K562 (cell line): ENCODE measurements around the gene VRK2. TPM values are rescaled to one million over a fixed set of nuclear protein-coding genes. Genes with fewer than 3 reads are reported as not detected.
A peak's percentile ranks its signal among the peaks of the same experiment; 100 is the strongest.

Source experiments
- ATAC-seq: fragments of 200-7000 bp; cut with Tn5 transposase; 3 replicates; pipeline ENCODE4 v1.9.1; 2020; ENCODE audit warnings: moderate library complexity
- BruUV-seq: library from RNA; stranded (reverse); fragments of 400-500 nt; replicated peaks from 2 replicates; lab custom pipeline; 2021; lab: Mats Ljungman, UMichigan
- CTCF ChIA-PET: fragments of 300-600 bp; formaldehyde crosslinking; extraction: SDS; loops from one replicate; lab custom pipeline; 2021; ENCODE audit warnings: low intra/inter-chr PET ratio; lab: Yijun Ruan, JAX
- POLR2A ChIA-PET: fragments of 300-600, 350-650 bp; sonication (Branson Sonifier 250); formaldehyde crosslinking; extraction: SDS; loops from one replicate; lab custom pipeline; 2021; ENCODE audit warnings: antibody characterized with exemption, inconsistent platforms; lab: Yijun Ruan, JAX
- DNase-seq, 4 experiments: peaks; one replicate each; pipeline versions ENCODE4 v3.0.0 to v3.0.0-alpha.2; 2011 to 2018; ENCODE audit warnings: low spot score in 3 of 4, mixed read lengths in 3 of 4; ENCODE audit errors: extremely low read depth in 1 of 4
- FAIRE-seq: peaks from 2 replicates; lab custom pipeline; 2011; peaks lifted over from hg19 to GRCh38; lab: Jason Lieb, UNC
- H2AFZ ChIP-seq: 2 replicates; pipeline ENCODE4 v1.6.0; 2011; ENCODE audit warnings: low read depth, low read length, control low read depth, inconsistent platforms
- H3K27ac ChIP-seq: fragments of 200-600 bp; 3 replicates; pipeline ENCODE4 v1.8.0; 2011; ENCODE audit warnings: low read depth, mild to moderate bottlenecking, control low read depth, inconsistent platforms, low read length, moderate library complexity, mixed read lengths; ENCODE audit errors: extremely low read depth
- H3K27me3 ChIP-seq, 2 experiments: fragments of 300-600 bp in 1 of 2; 2 replicates in 1 of 2; 3 replicates in 1 of 2; pipeline versions ENCODE4 v1.6.0 to v1.8.0; 2011; ENCODE audit warnings: inconsistent platforms in 2 of 2, low read length in 2 of 2, mild to moderate bottlenecking in 1 of 2, mixed read lengths in 1 of 2, moderate library complexity in 1 of 2; ENCODE audit not compliant: control insufficient read depth in 2 of 2, insufficient read depth in 2 of 2
- H3K36me3 ChIP-seq: fragments of 300-600 bp; 3 replicates; pipeline ENCODE4 v1.8.0; 2011; ENCODE audit warnings: mild to moderate bottlenecking, low read length, inconsistent platforms; ENCODE audit not compliant: control insufficient read depth, insufficient read depth
- H3K4me1 ChIP-seq, 2 experiments: fragments of 200-600 bp in 1 of 2; replicated peaks in 1 of 2; 2 replicates in 1 of 2; 3 replicates in 1 of 2; pipeline versions ENCODE4 v1.5.1 to v1.8.0; 2011; ENCODE audit warnings: inconsistent platforms in 2 of 2, low read length in 2 of 2, mild to moderate bottlenecking in 1 of 2, mixed read lengths in 1 of 2, moderate library complexity in 1 of 2; ENCODE audit not compliant: control insufficient read depth in 2 of 2, insufficient read depth in 2 of 2
- H3K4me2 ChIP-seq: 2 replicates; pipeline ENCODE4 v1.6.1; 2011; ENCODE audit warnings: low read length, control low read depth, inconsistent platforms, mixed read lengths; ENCODE audit not compliant: insufficient read depth
- H3K4me3 ChIP-seq: fragments of 200-600 bp; sonication (generic), shearing (Covaris generic); 2 replicates; pipeline ENCODE4 v1.5.1; 2016; ENCODE audit warnings: control low read depth, inconsistent platforms
- H3K79me2 ChIP-seq: fragments of 200-600 bp; 3 replicates; pipeline ENCODE4 v1.8.0; 2011; ENCODE audit warnings: low read length, inconsistent platforms; ENCODE audit not compliant: control insufficient read depth, insufficient read depth
- H3K9ac ChIP-seq, 2 experiments: 2 replicates each; pipeline versions ENCODE4 v1.6.0 to v1.6.1; 2011; ENCODE audit warnings: low read depth in 2 of 2, low read length in 2 of 2, control low read depth in 1 of 2, inconsistent platforms in 1 of 2, mild to moderate bottlenecking in 1 of 2, mixed read lengths in 1 of 2; ENCODE audit not compliant: insufficient read depth in 1 of 2
- H3K9me1 ChIP-seq: one replicate; pipeline ENCODE4 v1.6.0; 2011; ENCODE audit warnings: inconsistent platforms, mild to moderate bottlenecking, low read length, moderate library complexity; ENCODE audit not compliant: control insufficient read depth, insufficient read depth
- H3K9me3 ChIP-seq: replicated peaks from 2 replicates; pipeline ENCODE4 v1.5.1; 2011; ENCODE audit warnings: low read depth, low read length, inconsistent platforms; ENCODE audit not compliant: control insufficient read depth, insufficient read depth
- H4K20me1 ChIP-seq: replicated peaks from 2 replicates; pipeline ENCODE4 v1.6.1; 2011; ENCODE audit warnings: low read length, inconsistent platforms, mixed read lengths; ENCODE audit not compliant: control insufficient read depth, insufficient read depth
- in situ Hi-C: fragments of 300-500 bp; cut with MboI; formaldehyde crosslinking; loops from 4 replicates; pipeline ENCODE4 v1.15.0; 2018; ENCODE audit warnings: inconsistent platforms, mixed read lengths
- intact Hi-C: fragments of 100-400 bp; cut with micrococcal nuclease; formaldehyde crosslinking; loops from 2 replicates; pipeline ENCODE4 v1.14.2; 2022
- polyA plus RNA-seq, 8 experiments: library from polyadenylated mRNA; depleted of rRNA in 4 of 8; stranded (reverse) in 5 of 8; unstranded in 3 of 8; fragments of >200 nt; fragmentation: Nextera tagmentation in 2 of 8; fragmentation: Illumina TruSeq in 1 of 8; extraction: Ambion mirVana in 2 of 8; extraction: Trizol in 1 of 8; gene quantifications; 2 replicates each; pipeline versions ENCODE4 v1.2.1 to v1.2.3, GENCODE V29; 2011 to 2014; ENCODE audit warnings: inconsistent platforms in 1 of 8, missing spikeins in 1 of 8
- total RNA-seq, 7 experiments: library from RNA; depleted of rRNA in 6 of 7; stranded (reverse); fragments of >200 nt in 6 of 7; fragmentation: Illumina TruSeq in 2 of 7; extraction: Trizol in 2 of 7; gene quantifications; 2 replicates each; pipeline versions ENCODE4 v1.2.1 to v1.2.3, GENCODE V29; 2011 to 2021; ENCODE audit warnings: low replicate concordance in 1 of 7
- TF ChIP-seq, protein P1 (sequence below): sonication (generic); formaldehyde crosslinking; IDR thresholded peaks from 2 replicates; pipeline ENCODE4 v1.9.0; 2022; ENCODE audit warnings: mild to moderate bottlenecking, missing genetic modification reagents
- TF ChIP-seq, protein P2 (sequence below), 2 experiments: fragments of 450-650 bp in 1 of 2; sonication (generic) in 1 of 2; formaldehyde crosslinking in 1 of 2; IDR thresholded peaks; 2 replicates each; pipeline versions ENCODE4 v1.7.1 to v1.9.0; 2016 to 2022; ENCODE audit warnings: inconsistent platforms in 1 of 2, mild to moderate bottlenecking in 1 of 2, missing genetic modification reagents in 1 of 2

VRK2 gene
- total and polyA plus RNA-seq, 9 of the 15 experiments (the other 6 are each of a cell fraction or from before 2014, with no cell fraction given), result 22.6 to 49.2 (median 36.2) TPM

DNA sequence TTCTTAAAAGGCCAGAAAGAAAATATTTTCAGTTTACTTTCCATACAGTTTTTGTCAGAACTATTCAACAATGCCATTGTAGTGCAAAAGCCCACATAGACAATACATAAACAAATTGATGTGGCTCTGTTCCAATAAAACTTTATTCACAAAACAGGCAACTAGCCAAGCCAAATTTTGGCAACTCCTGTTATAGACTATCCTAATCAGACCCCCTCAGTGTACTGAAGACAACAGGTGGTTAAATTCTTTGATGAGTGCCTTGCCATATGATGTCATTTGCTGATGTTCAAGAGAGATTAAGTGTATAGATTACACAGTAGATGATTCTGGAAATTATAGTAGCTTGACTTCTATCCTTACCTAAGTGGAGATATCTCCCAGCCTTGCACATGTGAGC lies 111.1 kb downstream of the VRK2 start:
- CTCF ChIA-PET, result no interaction called here
- no peak for DNase-seq
- no TSS peak for BruUV-seq

More for the DNA sequence above, 111.1 kb downstream of the VRK2 start:
- Histone ChIP-seq H3K36me3 (peaks cover 62% of the 10 kb centered on the region), H3K9ac (no peak overlapping the region), H4K20me1 (no peaks in the 10 kb centered on the region), H3K9me3 (no peaks in the 10 kb centered on the region), H3K4me2 (no peak overlapping the region), H3K27me3 (no peaks in the 10 kb centered on the region), H3K4me1 (no peaks in the 10 kb centered on the region), H3K27ac (no peak overlapping the region), H3K79me2 (no peaks in the 10 kb centered on the region), H3K4me3 (no peak overlapping the region), H3K9me1 (no peaks in the 10 kb centered on the region), H2AFZ (no peak overlapping the region)
- intact Hi-C loops (no loop called here), in situ Hi-C loops (no loop called here)
- POLR2A ChIA-PET, result no interaction called here
- TF ChIP-seq, protein P1, sequence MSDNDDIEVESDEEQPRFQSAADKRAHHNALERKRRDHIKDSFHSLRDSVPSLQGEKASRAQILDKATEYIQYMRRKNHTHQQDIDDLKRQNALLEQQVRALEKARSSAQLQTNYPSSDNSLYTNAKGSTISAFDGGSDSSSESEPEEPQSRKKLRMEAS (CRISPR knock-in tag), result no peak
- TF ChIP-seq, protein P2, sequence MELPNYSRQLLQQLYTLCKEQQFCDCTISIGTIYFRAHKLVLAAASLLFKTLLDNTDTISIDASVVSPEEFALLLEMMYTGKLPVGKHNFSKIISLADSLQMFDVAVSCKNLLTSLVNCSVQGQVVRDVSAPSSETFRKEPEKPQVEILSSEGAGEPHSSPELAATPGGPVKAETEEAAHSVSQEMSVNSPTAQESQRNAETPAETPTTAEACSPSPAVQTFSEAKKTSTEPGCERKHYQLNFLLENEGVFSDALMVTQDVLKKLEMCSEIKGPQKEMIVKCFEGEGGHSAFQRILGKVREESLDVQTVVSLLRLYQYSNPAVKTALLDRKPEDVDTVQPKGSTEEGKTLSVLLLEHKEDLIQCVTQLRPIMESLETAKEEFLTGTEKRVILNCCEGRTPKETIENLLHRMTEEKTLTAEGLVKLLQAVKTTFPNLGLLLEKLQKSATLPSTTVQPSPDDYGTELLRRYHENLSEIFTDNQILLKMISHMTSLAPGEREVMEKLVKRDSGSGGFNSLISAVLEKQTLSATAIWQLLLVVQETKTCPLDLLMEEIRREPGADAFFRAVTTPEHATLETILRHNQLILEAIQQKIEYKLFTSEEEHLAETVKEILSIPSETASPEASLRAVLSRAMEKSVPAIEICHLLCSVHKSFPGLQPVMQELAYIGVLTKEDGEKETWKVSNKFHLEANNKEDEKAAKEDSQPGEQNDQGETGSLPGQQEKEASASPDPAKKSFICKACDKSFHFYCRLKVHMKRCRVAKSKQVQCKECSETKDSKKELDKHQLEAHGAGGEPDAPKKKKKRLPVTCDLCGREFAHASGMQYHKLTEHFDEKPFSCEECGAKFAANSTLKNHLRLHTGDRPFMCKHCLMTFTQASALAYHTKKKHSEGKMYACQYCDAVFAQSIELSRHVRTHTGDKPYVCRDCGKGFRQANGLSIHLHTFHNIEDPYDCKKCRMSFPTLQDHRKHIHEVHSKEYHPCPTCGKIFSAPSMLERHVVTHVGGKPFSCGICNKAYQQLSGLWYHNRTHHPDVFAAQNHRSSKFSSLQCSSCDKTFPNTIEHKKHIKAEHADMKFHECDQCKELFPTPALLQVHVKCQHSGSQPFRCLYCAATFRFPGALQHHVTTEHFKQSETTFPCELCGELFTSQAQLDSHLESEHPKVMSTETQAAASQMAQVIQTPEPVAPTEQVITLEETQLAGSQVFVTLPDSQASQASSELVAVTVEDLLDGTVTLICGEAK (IDR thresholded peaks at IDR 0.05), result peak; percentile 85
- TF ChIP-seq, protein P2 (CRISPR knock-in tag; IDR thresholded peaks at IDR 0.05), result no peak
- no peak for ATAC-seq
- no peak for FAIRE-seq
